Measurements from ENCODE around the gene MAN1C1.

The MAN1C1 gene

DNA sequence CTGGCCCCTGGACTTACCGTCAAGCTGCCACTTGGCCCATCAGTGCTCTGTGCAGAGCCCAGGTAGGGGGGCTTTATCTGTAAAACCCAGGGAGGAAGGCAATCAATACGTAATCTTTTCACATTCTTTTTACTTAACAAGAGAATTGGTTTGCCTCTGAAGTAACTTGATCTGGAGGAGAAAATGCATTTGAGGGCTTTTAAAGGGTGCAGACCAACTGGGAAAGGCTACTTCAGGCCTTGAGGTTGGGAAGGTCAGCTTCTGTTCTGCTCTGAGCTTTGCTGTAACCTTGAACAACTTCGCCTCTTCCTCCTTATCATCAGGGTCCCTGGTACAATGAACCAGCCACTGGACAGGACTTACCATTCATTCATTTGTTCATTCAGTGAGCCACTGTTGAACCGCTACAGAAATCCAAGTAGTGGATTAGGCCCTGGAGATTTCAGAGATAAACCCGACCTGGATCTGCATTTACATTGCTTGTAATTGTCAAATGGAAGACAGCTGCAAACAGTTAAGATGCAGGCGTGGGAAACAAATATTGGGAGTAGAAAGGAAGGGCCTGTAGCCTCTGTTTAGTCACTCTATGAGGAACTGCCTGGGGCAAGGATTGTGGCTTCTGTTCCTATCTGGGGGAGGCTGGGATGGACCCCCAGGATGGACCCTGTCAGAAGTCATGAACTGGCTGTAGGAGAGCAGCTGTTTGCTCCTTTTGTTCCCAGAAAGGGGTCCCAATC, 90.9 kb downstream of the MAN1C1 start:
- H3K4me3 ChIP-seq (ENCODE audit: low read depth, low read length): no peak overlapping the region

DNA sequence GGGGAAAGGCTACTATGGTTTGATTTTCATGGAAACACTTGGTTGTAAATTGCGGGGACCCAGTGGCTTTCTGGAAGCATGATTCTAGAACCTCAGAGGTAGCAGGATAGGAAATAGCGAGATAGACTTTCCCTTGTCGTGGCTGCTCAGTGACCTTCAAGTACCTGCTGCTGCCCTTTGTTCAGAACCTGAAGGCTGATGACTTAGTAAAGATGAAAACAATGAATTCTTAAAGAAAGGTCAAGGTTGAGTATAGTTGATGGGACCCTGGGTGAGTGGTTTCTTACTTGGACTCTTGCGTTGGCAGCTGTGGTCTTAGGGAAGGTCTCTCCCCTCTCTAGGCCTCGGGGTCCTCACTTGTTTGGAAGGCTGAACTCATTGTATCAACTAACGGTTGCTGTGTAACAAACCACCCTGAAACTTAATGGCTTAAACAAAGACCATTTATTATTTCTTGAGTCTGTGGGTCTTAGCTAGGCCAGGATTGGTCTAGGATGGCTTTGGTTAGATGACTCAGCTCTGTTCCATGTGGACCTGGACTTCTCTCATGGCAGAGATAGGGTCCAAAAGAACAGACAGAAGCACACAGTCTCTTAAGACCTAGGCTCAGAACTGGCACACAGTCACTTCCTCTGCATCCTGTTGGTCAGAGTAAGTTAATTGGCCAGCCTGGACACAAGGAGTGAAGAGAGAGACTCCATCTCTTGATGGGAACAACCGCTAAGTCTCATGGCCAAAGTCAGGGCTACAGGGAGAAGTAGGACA, 94.2 kb downstream of the MAN1C1 start:
- no peak overlapping the region for H3K4me3 ChIP-seq (ENCODE audit: low read depth, low read length)

DNA sequence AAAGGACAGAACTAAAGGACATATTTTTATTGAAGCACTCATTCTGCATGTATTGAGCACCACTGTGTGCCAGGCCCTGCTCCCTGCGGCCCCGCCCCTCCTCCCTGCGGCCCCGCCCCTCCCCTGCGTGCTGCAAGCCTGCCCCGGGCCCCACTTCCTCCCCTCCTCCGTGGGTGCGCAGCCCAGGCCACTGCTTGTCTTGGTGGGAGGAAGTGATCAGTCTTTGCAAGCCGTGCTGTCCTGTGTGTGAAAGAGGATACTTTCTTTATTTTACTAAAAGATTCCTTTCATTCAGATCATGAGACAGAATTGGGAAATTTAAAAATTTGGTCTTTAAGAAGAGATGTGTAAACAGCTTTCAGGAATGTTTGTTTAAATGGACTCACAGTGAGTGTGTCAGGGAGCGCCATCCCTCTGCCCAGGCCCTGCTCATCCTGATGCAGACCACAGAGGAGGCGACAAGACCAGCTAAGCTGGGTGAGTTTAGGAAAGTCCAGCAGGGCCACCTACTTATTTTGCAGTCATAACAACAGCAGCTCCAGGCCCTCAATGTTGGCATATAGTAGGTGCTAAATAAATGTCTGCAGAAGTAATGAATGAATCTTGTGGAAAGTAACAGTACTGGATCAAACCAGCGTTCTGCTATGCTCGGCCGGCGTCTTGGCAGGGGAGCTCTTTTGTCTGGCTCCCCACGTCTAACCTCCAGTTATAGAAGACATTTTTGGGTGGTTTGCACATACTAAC, 95.1 kb downstream of the MAN1C1 start:
- no peak overlapping the region for H3K4me3 ChIP-seq (ENCODE audit: low read depth, low read length)

DNA sequence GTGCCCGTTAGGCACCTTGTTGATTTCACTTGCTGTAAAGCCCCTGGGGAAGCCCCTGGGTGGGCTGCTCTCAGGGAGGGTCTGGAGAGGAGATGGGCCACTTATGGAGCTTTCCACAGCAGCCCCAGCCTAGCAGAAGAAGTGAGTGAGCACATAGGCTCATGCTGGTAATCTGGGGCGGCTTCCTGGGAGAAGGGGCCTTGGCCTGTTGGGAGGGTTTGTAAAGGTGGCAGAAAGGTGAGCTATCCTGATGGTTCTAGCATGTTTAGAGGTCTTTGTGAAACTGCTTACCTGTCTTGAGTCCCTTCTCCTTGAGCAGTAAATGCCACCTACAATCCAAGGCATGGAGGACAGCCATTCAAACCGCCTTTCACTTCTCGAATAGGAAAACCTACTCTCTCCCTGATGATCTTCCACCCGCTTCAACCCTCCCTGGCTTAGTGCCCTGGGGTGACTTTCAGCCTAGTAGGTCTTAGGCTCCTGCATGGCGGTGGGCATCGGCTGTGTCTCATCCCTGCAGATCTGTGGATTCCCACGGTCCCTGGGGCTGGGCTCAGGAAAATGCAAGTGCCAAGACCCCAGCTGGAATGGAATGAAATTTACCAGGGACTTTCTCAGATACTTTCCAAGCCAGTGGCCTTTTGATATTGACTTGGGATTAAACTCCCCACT, 95.8 kb downstream of the MAN1C1 start:
- H3K4me3 ChIP-seq (ENCODE audit: low read depth, low read length): no peak overlapping the region

DNA sequence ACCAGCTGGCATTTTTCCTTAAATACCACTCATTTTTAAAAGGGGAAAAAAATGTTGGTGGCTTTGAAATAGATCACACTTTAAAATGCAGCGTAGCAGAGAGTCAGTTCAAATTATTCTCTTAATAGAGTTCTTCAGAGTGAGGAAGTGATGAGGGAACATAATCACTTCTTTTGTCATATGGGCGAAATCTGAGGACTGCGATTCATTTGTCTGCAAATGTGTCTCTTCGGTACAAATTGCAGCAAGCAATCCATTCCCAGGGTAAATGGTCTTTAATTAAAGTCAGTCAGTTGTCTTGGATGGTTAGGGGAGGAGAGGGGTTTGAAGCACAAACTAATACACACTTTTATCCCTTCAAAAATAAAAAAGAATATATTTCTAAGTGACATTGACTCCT, 97.4 kb downstream of the MAN1C1 start:
- H3K4me3 ChIP-seq (ENCODE audit: low read depth, low read length): no peak overlapping the region

DNA sequence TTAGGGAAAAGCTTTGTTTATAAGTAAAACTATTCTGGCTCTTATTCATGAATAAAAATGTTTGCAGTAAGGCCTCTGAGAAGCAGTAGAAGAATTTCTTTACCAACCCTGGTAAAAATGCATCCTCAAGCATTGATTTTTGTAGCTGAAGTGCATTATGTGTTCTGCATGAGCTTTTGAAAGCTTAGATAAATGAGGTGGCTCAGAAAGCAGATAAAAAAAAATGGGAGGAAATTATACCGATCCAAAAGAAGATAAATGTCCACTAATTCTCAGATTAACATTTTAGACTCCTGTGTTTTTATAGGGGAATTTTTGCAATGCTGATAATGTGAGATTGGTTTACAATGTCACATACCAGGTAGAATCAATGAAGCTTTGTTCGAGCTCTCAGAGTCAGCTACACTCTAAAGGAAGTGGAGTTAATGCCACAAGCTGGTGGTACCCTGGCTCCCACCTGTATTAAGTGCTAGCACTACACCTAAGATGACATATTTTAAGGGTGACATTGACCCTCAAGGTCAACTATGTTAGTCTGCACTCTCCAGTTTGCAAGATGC, 97.9 kb downstream of the MAN1C1 start:
- no peak overlapping the region for H3K4me3 ChIP-seq (ENCODE audit: low read depth, low read length)

DNA sequence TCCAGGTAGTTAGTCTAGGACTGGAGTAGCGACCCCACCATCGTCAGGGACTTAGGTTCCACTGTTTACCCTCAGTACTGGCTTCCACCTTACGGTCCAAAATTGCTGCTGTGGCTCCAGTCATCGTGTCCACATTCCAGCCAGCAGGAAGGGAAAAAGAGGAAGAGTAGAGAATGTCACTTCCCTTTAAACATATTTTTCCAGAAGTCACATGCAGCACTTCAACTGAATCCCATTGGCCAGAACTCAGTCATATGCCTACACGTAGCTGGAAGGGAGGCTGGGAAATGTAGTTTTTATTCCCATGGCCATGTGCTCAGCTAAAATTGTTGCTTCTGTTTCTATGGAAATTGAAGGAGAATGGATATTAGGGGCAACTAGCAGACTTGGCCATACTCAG, 99.3 kb downstream of the MAN1C1 start:
- H3K4me3 ChIP-seq (ENCODE audit: low read depth, low read length): no peak overlapping the region

DNA sequence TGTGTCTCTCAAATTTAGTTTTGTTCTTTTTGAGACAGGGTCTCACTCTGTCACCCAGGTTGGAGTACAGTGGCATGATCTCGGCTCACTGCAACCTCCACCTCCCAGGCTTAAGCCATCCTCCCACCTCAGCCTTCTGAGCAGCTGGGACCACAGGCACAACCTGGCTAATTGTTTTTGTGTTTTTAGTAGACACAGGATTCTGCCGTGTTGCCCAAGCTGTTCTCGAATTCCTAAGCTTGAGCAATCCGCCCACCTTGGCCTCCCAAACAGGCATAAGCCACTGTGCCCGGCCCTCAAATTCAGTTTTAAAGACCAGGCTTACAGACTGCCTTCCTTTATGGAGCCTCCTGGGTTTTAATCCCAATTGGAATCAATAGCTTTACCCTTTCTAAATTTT, 99.7 kb downstream of the MAN1C1 start:
- H3K4me3 ChIP-seq (ENCODE audit: low read depth, low read length): no peak overlapping the region

DNA sequence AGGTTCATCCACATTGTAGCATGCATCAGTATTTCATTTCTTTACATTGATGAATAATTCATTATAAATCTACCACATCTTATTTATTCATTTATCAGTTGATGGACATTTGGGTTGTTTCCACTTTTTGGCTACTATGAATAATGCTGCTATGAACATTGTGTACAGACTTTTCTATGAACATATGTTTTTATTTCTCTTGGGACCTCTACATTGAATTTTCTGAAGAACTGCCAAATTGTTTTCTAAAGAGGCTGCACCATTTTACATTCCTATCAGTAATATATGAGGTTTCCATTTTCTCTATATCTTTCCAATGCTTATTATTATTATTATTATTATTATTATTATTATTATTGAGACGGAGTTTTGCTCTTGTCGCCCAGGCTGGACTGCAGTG, 102.1 kb downstream of the MAN1C1 start:
- H3K4me3 ChIP-seq (ENCODE audit: low read depth, low read length): no peak overlapping the region

DNA sequence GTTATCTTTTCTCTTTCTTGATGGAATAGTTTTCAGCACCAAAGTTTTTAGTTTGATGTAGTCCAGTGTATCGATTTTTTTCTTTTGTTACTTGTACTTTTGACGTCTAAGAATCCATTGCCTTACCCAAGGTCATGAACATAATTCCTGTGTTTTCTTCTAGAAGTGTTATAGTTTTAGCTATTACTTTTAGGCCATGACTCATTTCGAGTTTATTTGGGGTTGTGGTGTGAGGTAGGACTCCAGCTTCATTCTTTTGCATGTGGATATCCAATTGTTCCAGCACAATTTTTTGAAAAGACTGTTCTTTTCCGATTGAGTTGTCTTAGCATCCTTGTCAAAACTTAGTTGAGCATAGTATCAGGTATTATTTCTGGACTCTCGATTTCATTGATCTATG, 104.0 kb downstream of the MAN1C1 start:
- H3K4me3 ChIP-seq (ENCODE audit: low read depth, low read length): no peak overlapping the region

DNA sequence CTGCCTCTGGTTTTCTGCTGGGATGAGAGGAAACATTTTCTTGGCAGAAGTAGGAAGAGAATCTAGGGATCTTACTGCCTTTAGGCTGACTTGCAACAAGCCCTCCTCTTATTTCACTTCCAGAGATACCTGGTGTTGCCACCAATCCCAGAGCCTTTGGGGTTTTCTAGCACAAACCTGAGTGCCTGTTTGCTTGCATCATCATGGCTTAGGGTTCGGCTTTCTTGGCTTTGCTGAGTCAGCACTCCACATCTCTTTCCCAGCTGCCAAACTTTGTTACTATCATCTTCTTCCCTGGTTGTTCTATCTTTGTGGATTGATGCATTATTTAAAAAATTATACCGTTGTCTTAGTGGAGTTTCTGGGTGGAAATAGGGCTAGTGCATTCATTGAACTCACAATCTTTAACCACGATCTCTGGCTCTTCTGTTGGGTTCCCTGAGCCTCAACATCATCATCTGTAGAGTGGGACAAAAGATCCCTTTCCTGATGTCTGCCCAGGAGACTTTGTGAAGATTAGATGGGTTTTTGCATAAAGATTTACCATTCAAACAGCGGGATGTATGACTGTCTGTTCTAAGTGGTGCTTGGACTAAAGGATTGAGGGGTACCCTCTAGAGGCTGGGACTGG, 106.8 kb downstream of the MAN1C1 start:
- H3K4me3 ChIP-seq (ENCODE audit: low read depth, low read length): no peak overlapping the region

DNA sequence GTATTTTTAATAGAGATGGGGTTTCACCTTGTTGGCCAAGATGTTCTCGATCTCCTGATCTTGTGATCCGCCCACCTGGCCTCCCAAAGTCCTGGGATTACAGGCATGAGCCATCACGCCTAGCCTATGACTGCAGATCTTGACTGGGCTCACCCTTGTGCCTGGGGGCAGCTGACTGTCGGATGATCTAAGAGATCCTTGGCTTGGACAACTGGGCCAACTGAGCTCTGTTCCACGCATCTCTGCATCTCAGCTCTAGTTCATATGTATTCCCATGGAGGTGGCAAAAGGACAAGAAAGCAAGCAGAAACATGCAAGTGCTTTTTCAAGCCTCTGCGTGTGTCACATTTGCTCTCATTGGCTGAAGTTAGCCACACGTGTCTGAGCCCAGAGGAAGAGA, 107.6 kb downstream of the MAN1C1 start:
- no peak overlapping the region for H3K4me3 ChIP-seq (ENCODE audit: low read depth, low read length)

DNA sequence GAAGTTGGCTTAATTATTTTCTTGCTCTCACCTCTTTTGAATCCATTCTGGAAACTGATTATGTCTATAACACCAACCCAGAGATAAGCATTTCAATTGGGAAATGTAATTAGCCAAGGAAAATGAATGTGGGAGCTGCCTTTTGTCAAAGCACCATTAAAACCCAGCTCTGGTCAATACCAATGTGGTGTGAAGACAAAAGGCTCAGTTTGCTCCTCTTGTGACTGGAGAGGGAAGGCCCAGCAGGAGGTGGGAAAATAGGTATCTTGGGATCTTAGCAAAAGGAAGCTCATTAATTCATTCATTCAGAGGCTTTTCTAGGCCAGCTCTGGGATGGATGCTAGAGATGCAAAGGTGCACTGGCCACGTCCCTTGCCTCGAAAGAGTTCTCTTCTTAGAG, 108.4 kb downstream of the MAN1C1 start:
- no peak overlapping the region for H3K4me3 ChIP-seq (ENCODE audit: low read depth, low read length)

DNA sequence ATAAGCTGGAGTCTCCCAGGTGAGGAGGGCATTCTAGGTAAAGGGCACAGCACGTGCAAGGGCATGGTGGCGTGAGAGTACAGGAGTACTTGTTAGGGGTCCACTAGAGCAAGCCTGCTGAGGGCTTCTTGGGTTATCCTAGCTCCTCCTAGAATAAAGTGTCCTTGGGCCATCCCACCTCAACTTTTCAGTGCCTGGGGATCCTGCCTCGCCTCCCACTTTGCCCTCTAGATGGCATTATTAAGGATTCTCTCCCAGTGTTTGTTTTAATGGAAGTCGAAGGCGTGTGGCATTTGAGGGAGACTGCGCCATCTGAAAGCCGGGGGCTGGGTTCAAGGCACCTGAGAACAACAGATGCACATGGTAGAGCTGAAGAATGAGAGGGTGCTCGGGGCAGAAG, 108.9 kb downstream of the MAN1C1 start:
- H3K4me3 ChIP-seq (ENCODE audit: low read depth, low read length): no peak overlapping the region

DNA sequence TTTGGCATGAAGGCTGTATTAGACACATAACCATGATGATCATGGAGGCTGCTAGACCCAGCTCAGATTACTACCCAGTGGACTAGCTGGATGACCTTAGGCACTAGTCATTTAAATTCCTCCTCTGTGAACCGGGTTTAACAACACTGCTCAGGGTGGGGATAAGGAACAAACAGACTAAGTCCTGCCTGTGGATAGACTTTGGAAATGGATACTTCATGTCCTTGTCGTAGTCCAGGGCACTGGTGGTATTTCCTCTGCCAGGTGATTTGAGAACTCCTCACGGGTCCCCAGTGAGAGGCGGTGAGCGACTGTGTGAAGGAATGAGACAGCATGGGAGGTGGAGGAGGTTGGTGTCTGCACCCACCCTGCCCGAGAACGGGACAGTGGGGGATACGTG, 110.5 kb downstream of the MAN1C1 start:
- H3K4me3 ChIP-seq (ENCODE audit: low read depth, low read length): no peak overlapping the region

DNA sequence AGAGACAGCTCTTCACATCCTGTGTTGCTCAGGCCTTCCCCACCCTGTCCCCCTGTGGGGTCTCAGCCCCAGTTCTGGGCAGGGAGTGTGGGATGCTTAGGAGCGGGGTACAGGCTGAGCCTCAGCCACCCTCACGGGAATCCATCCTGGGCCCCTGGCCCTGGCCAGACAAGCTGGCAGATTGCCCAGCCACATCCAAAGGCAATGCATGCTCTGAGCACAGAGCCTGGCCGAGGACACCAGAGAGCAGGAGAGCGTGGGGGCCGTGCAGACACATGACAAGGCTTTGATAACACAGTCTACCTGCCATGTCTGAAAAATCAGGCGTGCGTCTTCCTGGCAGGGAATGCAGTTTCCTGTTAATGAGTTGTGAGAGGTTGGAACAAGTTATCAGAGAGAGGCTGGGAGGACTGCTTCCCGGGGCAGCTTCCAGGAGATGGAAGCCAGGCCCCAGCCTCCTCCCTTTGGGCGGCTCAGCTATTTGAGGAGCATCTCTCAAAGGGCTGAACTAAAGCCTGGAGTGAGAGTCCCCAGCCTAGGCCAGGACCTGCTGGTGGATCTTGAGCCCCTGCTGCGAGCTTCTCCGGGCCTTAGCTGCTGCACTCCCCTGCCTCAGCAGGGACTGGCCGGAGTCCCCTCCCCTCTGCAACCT, 111.2 kb downstream of the MAN1C1 start:
- no peak overlapping the region for H3K4me3 ChIP-seq (ENCODE audit: low read depth, low read length)

DNA sequence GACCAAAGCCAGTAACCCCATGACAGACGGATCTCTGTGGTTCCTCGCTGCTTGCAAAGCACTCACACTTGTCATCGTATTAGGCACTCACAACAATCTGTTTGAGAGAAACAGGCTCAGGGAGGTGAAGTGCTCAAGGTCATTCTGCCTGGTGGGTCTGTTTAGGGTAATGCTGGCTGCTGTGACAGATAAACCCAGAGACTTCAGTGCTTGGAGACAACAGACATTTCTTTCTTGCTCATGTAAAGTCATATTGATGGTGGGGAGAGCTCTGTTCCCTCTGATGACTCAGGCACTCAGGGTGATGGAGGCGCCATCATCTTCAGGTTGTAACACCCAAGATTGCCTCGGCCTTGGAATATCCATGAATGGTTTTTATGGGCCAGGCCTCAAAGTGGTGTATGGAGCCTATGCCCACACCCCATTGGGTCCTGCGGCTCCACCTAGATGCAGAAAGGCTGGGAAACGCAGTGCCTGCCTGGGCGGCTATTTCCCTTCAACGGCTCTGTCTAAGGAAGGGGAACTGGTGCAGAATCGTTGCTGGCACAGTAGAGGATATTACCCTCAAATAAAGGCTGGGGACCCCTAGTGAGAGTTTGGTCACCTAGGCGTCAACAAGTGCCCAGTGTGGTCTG, 111.8 kb downstream of the MAN1C1 start:
- no peak overlapping the region for H3K4me3 ChIP-seq (ENCODE audit: low read depth, low read length)

DNA sequence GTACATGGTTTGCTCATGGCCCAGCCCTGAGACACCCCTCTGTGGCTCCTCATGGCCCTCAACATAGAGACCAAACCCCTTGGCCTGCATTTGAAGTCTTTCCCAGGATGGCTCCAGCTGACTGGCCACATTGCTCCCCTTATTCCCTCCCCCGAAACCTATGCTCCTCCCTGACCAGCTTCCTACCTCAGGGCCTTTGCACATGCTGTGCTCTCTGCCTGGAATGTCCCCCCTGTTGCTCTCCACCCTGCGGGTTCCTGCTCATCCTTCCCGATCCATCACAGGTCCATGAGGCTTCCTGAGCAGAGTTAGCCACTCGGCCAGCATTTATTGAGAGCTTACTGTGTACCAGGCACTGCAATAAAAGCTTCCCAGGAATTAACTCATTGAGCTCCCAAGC, 112.5 kb downstream of the MAN1C1 start:
- H3K4me3 ChIP-seq (ENCODE audit: low read depth, low read length): no peak overlapping the region

DNA sequence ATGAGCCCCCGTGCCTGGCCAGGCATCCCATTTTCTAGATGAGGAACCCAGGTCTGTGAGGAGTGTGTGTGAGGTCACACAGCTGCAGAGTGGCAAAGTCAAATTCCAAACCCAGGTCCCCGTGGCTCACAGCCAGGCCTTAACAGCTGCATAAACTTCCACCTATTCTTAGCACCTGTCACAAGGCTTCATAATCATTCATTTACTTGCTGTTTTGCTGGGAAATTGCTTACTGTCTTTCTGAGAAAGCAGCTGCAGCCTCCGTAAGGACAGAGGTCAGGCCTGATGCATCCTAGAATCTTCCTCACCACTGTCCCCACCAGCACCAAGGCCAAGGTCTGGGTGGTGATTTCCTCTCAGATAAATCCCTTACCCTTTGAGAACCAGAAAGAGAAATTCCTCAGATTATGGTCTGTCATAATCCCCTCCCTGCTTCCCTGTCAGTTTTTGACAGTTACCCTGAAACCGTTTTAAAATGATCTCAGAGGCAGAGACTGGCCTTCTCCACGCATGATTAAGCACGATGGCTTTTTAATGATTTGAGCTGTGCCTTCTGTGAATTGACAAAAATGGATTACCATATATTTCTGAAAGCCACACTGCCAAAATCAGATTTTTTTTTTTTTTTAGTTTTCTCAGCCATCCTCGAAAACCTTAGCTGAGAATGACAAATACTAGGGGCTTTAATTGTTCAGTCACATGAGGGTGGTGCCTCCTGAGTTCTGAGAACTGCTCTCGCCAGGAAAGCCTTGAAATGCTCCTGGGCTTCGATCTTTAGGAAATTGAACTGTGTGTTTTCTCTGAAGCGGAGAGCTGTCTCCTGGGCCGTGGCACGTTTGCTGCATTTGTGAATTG, 113.4 kb downstream of the MAN1C1 start:
- H3K4me3 ChIP-seq (ENCODE audit: low read depth, low read length): no peak overlapping the region
